Stimulated activated naive CD8-positive, alpha-beta T cell treated with anti-CD3 and anti-CD28 coated beads, Interleukin-15, Interleukin-2, amounts not matched to agents 100 ng/mL and 50 ng/mL, for 24 hours (primary cell): ENCODE results near the gene MPHOSPH10.
"Not testable (repeated sequence)": the region's sequence is repeated elsewhere in the genome, so short reads cannot be mapped to it uniquely, and the experiment has no call there.

Experiments used
- H3K27ac Mint-ChIP-seq: one replicate; pipeline ENCODE4 v1.8.0; 2021; ENCODE audit warnings: mild to moderate bottlenecking, mixed read lengths
- H3K27me3 Mint-ChIP-seq: one replicate; pipeline ENCODE4 v1.8.0; 2021; ENCODE audit warnings: mixed read lengths
- H3K36me3 Mint-ChIP-seq: one replicate; pipeline ENCODE4 v1.8.0; 2021; ENCODE audit warnings: low read depth, mixed read lengths
- H3K4me1 Mint-ChIP-seq: one replicate; pipeline ENCODE4 v1.8.0; 2021; ENCODE audit warnings: low read depth, mixed read lengths
- H3K4me3 Mint-ChIP-seq: one replicate; pipeline ENCODE4 v1.8.0; 2021; ENCODE audit warnings: mild to moderate bottlenecking, mixed read lengths
- H3K9me3 Mint-ChIP-seq: one replicate; pipeline ENCODE4 v1.8.0; 2021; ENCODE audit warnings: mixed read lengths

MPHOSPH10 gene

DNA sequence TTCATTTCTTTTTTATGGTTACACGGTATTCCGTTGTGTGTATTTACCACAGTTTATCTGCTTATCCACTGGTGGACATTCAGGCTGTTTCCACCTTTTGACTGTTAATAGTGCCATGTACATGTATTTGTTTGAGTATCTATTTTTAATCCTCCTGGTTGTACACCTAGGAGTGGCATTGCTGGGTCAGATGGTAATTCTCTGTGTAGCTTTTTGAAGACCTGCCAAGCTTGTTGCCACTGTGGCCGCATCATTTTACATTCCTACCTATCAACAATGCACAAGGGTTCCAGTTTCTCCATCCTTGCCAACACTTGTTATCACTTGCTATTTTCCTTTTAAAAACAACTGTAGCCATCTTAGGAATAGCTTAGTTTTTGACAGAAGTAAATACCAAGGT is 13.3 kb downstream of the MPHOSPH10 start:
- H3K4me3 Mint-ChIP-seq = no peak overlapping the region
- peaks cover 89% of the 10 kb centered on the region for H3K36me3 Mint-ChIP-seq
- H3K4me1 Mint-ChIP-seq = no peaks in the 10 kb centered on the region
- no peaks in the 10 kb centered on the region for H3K27me3 Mint-ChIP-seq
- no peaks in the 10 kb centered on the region for H3K9me3 Mint-ChIP-seq
- H3K27ac Mint-ChIP-seq = no peak overlapping the region

- H3K36me3 Mint-ChIP-seq = peaks cover 70% of the 10 kb centered on the region
- H3K27ac Mint-ChIP-seq = no peak overlapping the region
- H3K27me3 Mint-ChIP-seq = no peaks in the 10 kb centered on the region
- H3K9me3 Mint-ChIP-seq = no peaks in the 10 kb centered on the region
- H3K4me3 Mint-ChIP-seq = no peak overlapping the region
- H3K4me1 Mint-ChIP-seq = no peaks in the 10 kb centered on the region
Observed at GRCh38 chr2:71148506-71149063, 18.2 kb downstream of the MPHOSPH10 start.

GRCh38 chr2:71150082-71150816 is 19.8 kb downstream of the MPHOSPH10 start:
- H3K4me3 Mint-ChIP-seq = no peak overlapping the region
- peaks cover 54% of the 10 kb centered on the region for H3K36me3 Mint-ChIP-seq
- no peaks in the 10 kb centered on the region for H3K27me3 Mint-ChIP-seq
- H3K4me1 Mint-ChIP-seq = no peaks in the 10 kb centered on the region
- no peaks in the 10 kb centered on the region for H3K9me3 Mint-ChIP-seq
- no peak overlapping the region for H3K27ac Mint-ChIP-seq

DNA sequence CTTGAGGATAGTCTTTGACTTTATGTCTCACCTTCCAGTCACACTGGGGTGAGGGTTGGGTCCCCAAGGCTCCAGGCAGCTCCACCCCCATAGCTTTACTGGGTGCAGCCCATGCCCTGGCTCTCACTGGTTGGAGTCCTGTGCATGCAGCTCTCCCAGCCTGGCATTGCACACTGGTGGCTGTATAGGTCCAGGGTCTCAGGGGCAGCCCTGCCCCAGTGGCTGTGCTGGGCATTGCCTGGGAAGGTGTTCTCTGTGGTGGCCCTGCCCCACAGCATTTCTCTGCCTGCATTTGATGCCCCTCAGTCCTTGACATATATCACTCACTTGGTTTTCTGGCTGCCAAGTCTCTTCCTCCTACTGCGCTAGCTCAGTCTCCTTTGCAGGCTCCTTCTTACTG is 21.2 kb downstream of the MPHOSPH10 start:
- Mint-ChIP-seq H3K9me3 (no peaks in the 10 kb centered on the region), H3K36me3 (peaks cover 40% of the 10 kb centered on the region), H3K4me3 (no peak overlapping the region), H3K27ac (no peak overlapping the region), H3K4me1 (no peaks in the 10 kb centered on the region), H3K27me3 (no peaks in the 10 kb centered on the region)

DNA sequence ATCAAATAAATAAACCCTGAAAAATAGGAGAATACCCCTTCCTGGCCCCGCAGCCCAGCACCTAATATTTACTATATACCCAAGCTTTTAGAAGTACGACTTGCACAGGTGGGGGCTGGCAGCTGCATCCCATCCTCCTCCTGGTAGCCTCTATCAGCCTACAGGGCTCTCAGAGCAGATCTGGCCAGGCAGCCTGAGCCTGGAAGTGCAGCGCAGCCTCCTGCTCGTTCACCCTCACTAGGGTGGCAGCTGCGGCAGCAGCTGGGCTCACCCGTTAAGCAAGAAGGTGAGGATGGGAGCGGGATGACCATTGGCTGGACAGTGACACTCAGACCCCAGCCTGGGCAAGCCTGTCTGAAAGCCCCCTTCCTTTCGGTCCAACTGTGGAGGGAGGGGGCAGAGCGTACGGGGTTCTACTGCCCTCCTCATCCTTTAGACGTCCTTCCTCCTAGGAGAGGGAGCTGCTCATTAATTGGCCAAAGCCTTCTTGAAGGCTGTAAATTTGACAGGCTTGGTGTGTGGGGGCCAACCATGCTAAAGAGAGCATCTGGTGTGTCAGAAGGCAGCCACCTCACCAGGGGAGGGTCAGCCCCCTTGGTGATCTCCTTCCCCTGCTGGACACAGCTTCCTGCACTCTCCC is 23.3 kb downstream of the MPHOSPH10 start:
- peaks cover 24% of the 10 kb centered on the region for H3K36me3 Mint-ChIP-seq
- H3K4me3 Mint-ChIP-seq = no peak overlapping the region
- H3K9me3 Mint-ChIP-seq = no peaks in the 10 kb centered on the region
- H3K27ac Mint-ChIP-seq = no peak overlapping the region
- peaks cover 4% of the 10 kb centered on the region for H3K27me3 Mint-ChIP-seq
- no peaks in the 10 kb centered on the region for H3K4me1 Mint-ChIP-seq

DNA sequence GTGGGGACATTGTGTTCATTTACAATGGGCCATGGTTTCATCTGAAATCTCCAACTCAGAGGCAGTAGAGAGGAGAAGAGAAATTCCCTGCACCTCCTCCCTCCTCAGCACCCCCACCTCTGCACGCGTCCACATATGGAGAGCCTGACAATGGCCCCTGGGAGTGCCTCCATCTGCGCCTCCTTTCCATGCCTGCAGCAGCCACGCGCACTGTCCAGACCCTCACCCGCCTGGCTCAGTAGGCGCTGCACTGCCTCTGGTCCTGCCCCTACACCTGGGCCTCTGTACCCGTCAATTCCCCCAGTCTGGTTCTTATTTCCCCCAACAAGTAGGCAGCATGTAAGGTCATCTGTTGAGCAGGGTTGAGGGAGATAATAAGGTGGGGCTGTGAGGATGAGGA is 23.8 kb downstream of the MPHOSPH10 start:
- H3K4me3 Mint-ChIP-seq = no peak overlapping the region
- H3K4me1 Mint-ChIP-seq = no peaks in the 10 kb centered on the region
- H3K27me3 Mint-ChIP-seq = peaks cover 4% of the 10 kb centered on the region
- H3K36me3 Mint-ChIP-seq = peaks cover 18% of the 10 kb centered on the region
- no peaks in the 10 kb centered on the region for H3K9me3 Mint-ChIP-seq
- H3K27ac Mint-ChIP-seq = no peak overlapping the region

DNA sequence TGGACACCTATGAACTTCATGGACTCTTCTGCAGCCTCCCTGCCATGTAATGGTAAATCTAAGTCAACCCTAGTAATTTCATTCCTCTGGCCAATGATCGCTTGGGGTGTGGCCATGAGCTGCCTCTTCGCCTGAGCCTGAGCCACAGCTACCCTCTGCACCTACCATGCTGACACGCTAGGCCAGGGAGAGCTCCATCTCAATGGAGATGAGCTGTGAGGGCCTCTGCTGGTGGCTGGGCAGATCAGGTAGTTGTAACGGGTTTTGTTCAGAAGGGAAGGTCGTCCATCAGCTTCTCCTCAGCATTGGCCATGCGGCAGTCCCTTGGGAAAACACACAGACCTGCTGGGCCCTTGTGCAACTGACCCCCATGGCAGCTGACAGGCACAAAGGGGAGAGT is 24.4 kb downstream of the MPHOSPH10 start:
- H3K4me3 Mint-ChIP-seq = no peak overlapping the region
- no peak overlapping the region for H3K27ac Mint-ChIP-seq

DNA sequence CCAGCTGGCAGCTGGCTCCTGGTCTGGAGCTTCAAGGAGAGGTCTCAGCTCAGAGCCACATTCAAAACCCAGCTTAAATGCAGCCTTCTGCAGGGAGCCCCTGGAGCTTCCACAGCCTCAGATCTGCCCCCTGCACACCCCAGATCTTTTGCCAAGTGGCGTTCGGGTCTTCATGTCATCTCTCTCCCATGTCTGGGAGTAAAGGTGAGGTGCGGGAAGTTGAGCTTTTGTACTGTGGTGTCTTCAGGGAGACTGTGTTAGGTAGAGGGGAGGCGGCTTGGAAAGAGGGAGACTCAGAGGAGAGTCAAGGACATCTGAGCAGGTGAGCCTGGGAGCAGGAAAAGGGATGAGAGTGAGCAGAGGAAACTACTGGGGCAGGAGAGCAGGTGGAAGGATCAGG is 25.4 kb downstream of the MPHOSPH10 start:
- Mint-ChIP-seq H3K27ac (no peak overlapping the region), H3K4me3 (no peak overlapping the region), H3K27me3 (peaks cover 4% of the 10 kb centered on the region), H3K9me3 (no peaks in the 10 kb centered on the region), H3K36me3 (peaks cover 5% of the 10 kb centered on the region), H3K4me1 (no peaks in the 10 kb centered on the region)

More for the DNA sequence above, 24.4 kb downstream of the MPHOSPH10 start:
- Mint-ChIP-seq H3K4me1 (no peaks in the 10 kb centered on the region), H3K9me3 (no peaks in the 10 kb centered on the region), H3K36me3 (peaks cover 14% of the 10 kb centered on the region), H3K27me3 (peaks cover 4% of the 10 kb centered on the region)

DNA sequence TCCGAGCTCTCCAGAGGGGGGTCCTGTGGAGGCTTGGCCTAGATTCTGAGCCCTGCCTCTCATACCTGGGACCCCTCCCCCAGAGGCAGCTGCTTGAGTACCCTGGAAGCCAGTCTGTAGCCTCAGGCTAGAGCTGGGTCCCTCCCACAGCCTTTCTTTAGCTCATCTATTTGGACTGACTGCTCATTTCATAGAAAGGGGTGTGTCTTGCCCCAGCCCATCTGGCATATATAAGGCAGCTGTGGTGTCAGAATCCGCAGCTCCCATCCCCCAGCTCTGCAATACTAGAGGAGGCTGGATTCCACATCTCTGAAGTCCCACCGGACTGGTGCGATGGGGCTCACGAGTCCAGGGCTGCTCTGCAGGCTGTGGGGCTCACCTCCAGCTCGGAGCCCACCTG is 26.1 kb downstream of the MPHOSPH10 start:
- no peaks in the 10 kb centered on the region for H3K36me3 Mint-ChIP-seq
- H3K27me3 Mint-ChIP-seq = peaks cover 4% of the 10 kb centered on the region
- H3K9me3 Mint-ChIP-seq = no peaks in the 10 kb centered on the region
- H3K27ac Mint-ChIP-seq = no peak overlapping the region
- no peak overlapping the region for H3K4me3 Mint-ChIP-seq
- H3K4me1 Mint-ChIP-seq = no peaks in the 10 kb centered on the region

DNA sequence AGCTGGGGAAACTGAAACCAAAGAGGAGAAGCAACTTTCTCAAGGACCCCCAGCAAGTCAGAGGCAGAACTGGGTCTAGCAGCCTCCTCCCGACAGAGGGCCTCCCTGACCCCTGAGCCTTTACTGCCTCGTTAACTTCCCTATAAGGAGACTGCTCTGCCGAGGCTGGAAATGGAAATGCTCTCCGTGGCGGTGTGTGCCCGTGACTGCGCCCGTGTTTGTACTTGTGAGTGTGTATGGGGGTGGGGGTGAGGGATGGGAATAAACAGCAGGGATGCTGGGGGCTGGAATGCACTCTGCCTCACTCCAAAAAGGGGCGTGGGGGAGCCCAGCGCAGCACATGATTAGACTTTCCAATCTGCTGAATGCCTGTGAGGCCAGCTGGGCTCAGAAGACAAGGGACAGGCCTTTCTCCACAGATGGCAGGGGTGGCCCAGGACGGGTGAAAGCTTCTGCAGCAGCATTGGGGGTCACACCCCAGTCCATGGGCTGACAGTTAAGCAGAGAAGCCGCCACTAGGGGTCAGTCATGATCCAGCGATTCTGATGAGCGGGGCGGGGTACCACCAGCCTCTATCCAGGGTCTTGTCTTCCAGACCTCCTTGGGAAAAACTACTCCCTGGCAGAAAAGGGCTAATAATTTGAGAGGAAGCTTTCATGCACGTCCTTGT is 26.8 kb downstream of the MPHOSPH10 start:
- no peak overlapping the region for H3K27ac Mint-ChIP-seq
- H3K27me3 Mint-ChIP-seq = peaks cover 4% of the 10 kb centered on the region
- H3K36me3 Mint-ChIP-seq = no peaks in the 10 kb centered on the region
- H3K4me1 Mint-ChIP-seq = no peaks in the 10 kb centered on the region
- H3K9me3 Mint-ChIP-seq = no peaks in the 10 kb centered on the region
- no peak overlapping the region for H3K4me3 Mint-ChIP-seq

DNA sequence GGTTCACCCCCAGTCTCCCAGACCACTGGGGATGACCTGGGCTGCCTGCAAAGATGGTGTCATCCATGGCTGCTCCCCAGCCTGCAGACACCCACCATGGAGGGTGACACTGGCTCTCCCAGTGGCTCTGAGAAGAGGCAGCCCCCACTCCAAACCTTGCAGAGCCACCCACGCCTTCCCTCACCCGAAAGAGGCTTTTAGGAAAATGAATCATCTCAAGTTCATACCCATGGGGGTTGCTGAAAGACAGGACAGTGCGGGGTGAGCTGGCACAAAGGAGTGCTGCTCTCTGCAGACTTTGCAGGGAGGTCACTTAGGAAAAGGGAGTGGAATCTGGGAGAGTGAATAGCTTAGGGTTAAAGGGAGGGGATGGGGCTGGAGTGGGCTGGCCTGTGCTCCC is 36.4 kb downstream of the MPHOSPH10 start:
- H3K27me3 Mint-ChIP-seq = peaks cover 3% of the 10 kb centered on the region

DNA sequence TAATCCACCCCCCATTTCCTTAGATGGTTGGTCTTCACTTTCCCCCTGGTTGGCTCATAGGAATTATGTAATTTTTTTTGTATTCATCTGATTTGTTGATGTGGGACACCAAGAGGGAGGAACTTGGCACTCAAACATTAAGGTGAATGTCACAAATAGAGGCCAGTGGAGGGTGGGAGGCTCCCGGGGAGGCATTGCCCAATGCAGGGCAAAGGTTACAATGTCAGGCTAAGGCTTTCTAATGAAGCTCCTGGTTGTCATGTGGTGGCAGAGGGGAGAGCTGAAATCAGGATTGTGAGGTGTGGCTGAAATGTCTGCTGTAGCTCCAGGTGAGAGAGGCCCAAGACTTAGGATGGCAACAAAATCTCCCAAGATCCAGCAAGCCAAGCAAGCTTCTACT is 42.7 kb downstream of the MPHOSPH10 start:
- Mint-ChIP-seq H3K36me3 (no peaks in the 10 kb centered on the region), H3K4me3 (no peak overlapping the region), H3K27me3 (no peaks in the 10 kb centered on the region), H3K9me3 (no peaks in the 10 kb centered on the region), H3K27ac (no peak overlapping the region), H3K4me1 (peaks cover 10% of the 10 kb centered on the region)

More for the DNA sequence above, 36.4 kb downstream of the MPHOSPH10 start:
- Mint-ChIP-seq H3K36me3 (no peaks in the 10 kb centered on the region), H3K27ac (no peak overlapping the region), H3K4me1 (no peaks in the 10 kb centered on the region), H3K4me3 (no peak overlapping the region), H3K9me3 (no peaks in the 10 kb centered on the region)

DNA sequence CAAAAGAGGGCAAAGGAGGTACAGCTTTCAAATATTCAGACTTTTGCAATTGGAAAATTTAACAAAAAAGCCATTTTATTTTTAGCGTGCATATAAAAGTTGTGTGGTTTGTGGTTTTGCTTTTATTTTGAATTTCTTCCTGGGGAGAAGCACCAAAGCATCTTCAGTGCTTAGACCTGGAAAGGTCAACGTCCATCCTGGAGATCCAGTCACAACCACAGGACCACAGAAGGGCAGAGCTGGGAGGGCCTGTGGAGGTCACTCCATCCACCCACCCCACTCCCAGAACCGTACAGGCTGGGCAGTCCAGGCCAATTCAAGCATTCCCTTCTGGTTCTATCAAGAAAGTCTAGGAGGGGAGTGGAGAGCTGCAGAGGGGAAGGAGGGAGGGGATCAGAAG is 43.8 kb downstream of the MPHOSPH10 start:
- Mint-ChIP-seq H3K27ac (no peak overlapping the region), H3K4me1 (peaks cover 10% of the 10 kb centered on the region), H3K9me3 (no peaks in the 10 kb centered on the region)

DNA sequence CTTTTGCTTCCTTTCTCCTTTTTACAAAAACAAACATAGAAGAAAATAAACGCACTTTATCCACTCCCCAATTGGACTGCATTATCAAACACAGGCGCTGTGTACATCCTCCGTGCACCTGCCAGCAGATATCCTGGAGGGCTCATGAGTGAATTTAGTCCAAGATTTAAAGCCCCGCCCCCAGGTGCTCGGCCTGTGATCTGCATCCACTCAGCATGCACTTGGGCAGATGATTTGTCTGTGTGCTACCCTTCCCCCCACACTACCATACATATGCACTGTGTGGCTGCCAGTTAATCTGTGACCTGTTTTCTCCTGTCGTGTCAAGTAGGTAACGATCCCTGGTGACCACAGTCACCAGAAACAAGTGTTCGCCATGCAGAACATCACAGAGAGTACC is 48.4 kb downstream of the MPHOSPH10 start:
- H3K27me3 Mint-ChIP-seq, H3K4me3 Mint-ChIP-seq, H3K4me1 Mint-ChIP-seq: not testable (repeated sequence)

More for the DNA sequence above, 43.8 kb downstream of the MPHOSPH10 start:
- Mint-ChIP-seq H3K4me3 (no peak overlapping the region), H3K27me3 (no peaks in the 10 kb centered on the region), H3K36me3 (no peaks in the 10 kb centered on the region)

GRCh38 chr2:71181316-71181715 is 50.9 kb downstream of the MPHOSPH10 start:
- H3K4me3 Mint-ChIP-seq = no peak overlapping the region
- H3K27me3 Mint-ChIP-seq = no peaks in the 10 kb centered on the region
- H3K27ac Mint-ChIP-seq = no peak overlapping the region
- no peaks in the 10 kb centered on the region for H3K9me3 Mint-ChIP-seq
- no peaks in the 10 kb centered on the region for H3K36me3 Mint-ChIP-seq
- H3K4me1 Mint-ChIP-seq = peaks cover 4% of the 10 kb centered on the region

More for the DNA sequence above, 48.4 kb downstream of the MPHOSPH10 start:
- H3K36me3 Mint-ChIP-seq, H3K9me3 Mint-ChIP-seq, H3K27ac Mint-ChIP-seq: not testable (repeated sequence)
